T-cell (primary cell): ENCODE measurements around the gene ECSIT. TPM values are rescaled to one million over a fixed set of nuclear protein-coding genes. Genes with fewer than 3 reads are reported as not detected.

Source experiments
- ATAC-seq, 4 experiments: fragments of 200-7000 bp in 3 of 4; fragments of 150-1000 bp in 1 of 4; cut with Tn5 transposase; replicated peaks in 1 of 4; 1 replicate in 3 of 4; 2 replicates in 1 of 4; pipeline ENCODE4 v1.10.0; 2021; ENCODE audit warnings: moderate library complexity in 3 of 4, mild to moderate bottlenecking in 2 of 4, moderate number of reproducible peaks in 1 of 4
- CTCF ChIA-PET, 2 donors: fragments of 300-600 bp; sonication (Branson Sonifier 250); formaldehyde crosslinking; loops; one replicate each; lab custom pipeline; 2022; ENCODE audit warnings: antibody characterized with exemption in 2 of 2; lab: Charles Lee
- POLR2A ChIA-PET, 2 donors: fragments of 300-600 bp; sonication (Branson Sonifier 250); formaldehyde crosslinking; loops; one replicate each; lab custom pipeline; 2022; ENCODE audit warnings: antibody characterized with exemption in 2 of 2; lab: Charles Lee
- DNase-seq, 35 experiments: peaks; one replicate each; pipeline versions ENCODE4 v3.0.0 to v3.0.0-alpha.2; 2013 to 2023
- H3K27ac ChIP-seq: one replicate; pipeline ENCODE4 v1.5.1; 2013; ENCODE audit warnings: low read length
- H3K27me3 ChIP-seq, 2 experiments: replicated peaks in 1 of 2; 1 replicate in 1 of 2; 2 replicates in 1 of 2; pipeline versions ENCODE4 v1.6.1 to v1.7.0; 2013; ENCODE audit warnings: low read length in 1 of 2, mixed read lengths in 1 of 2; ENCODE audit not compliant: control insufficient read depth in 2 of 2, insufficient read depth in 2 of 2; ENCODE audit errors: extremely low read depth in 1 of 2
- H3K36me3 ChIP-seq, 2 donors: 1 replicate in 1 of 2; 2 replicates in 1 of 2; pipeline versions ENCODE4 v1.6.1 to v1.7.0; 2013; ENCODE audit warnings: low read length in 1 of 2; ENCODE audit not compliant: control insufficient read depth in 2 of 2, insufficient read depth in 1 of 2; ENCODE audit errors: extremely low read depth in 1 of 2
- H3K4me1 ChIP-seq, 2 experiments: 1 replicate in 1 of 2; 2 replicates in 1 of 2; pipeline versions ENCODE4 v1.6.1 to v1.7.0; 2013; ENCODE audit warnings: low read length in 2 of 2, mixed read lengths in 1 of 2; ENCODE audit not compliant: insufficient read depth in 2 of 2, control insufficient read depth in 1 of 2; ENCODE audit errors: extremely low read depth in 1 of 2
- H3K4me3 ChIP-seq, 2 donors: 1 replicate in 1 of 2; 2 replicates in 1 of 2; pipeline versions ENCODE4 v1.5.1 to v1.7.0; 2013; ENCODE audit warnings: mild to moderate bottlenecking in 2 of 2, low read length in 1 of 2, moderate library complexity in 1 of 2; ENCODE audit not compliant: control insufficient read depth in 1 of 2; ENCODE audit errors: extremely low read depth in 1 of 2
- H3K9me3 ChIP-seq: 2 replicates; pipeline ENCODE4 v1.7.0; 2013
- H3K27ac Mint-ChIP-seq, 2 donors: one replicate each; pipeline ENCODE4 v1.8.0; 2020 to 2021; ENCODE audit warnings: mild to moderate bottlenecking in 2 of 2, mixed read lengths in 2 of 2
- H3K27me3 Mint-ChIP-seq, 2 donors: one replicate each; pipeline ENCODE4 v1.8.0; 2021 to 2022; ENCODE audit warnings: mixed read lengths in 2 of 2
- H3K36me3 Mint-ChIP-seq: one replicate; pipeline ENCODE4 v1.8.0; 2021; ENCODE audit warnings: mixed read lengths
- H3K4me1 Mint-ChIP-seq, 3 donors: one replicate each; pipeline ENCODE4 v1.8.0; 2020 to 2022; ENCODE audit warnings: mixed read lengths in 3 of 3, mild to moderate bottlenecking in 1 of 3
- H3K4me3 Mint-ChIP-seq, 3 donors: one replicate each; pipeline ENCODE4 v1.8.0; 2020 to 2022; ENCODE audit warnings: mild to moderate bottlenecking in 3 of 3, mixed read lengths in 3 of 3, moderate library complexity in 3 of 3
- H3K9me3 Mint-ChIP-seq, 3 donors: one replicate each; pipeline ENCODE4 v1.8.0; 2020 to 2022; ENCODE audit warnings: mixed read lengths in 3 of 3
- WGBS: methylation state at CpG from one replicate; pipeline ENCODE4 v1.1.5; 2013; ENCODE audit warnings: missing lambda C conversion rate; ENCODE audit not compliant: insufficient coverage; 5-methylcytosine and 5-hydroxymethylcytosine counted together
- total RNA-seq, 35 experiments: library from RNA in 6 of 35; stranded (reverse) in 6 of 35; fragments of 120-200 nt in 1 of 35; gene quantifications; one replicate each; pipeline versions ENCODE4 v1.2.1 to v1.2.4 and lab custom pipeline; 2013 to 2026

ECSIT gene
- total RNA-seq, 5 donors from 2014 or later (not counting 1 experiment from before 2014, with no cell fraction given), result 28.8 to 52.0 (median 48.4) TPM

GRCh38 chr19:11486661-11487503 lies 42.1 kb downstream of the ECSIT start:
- 95% methylated on average over 45 of the region's 45 CpGs for WGBS
- H3K27ac Mint-ChIP-seq, result no peak overlapping the region
- no peak overlapping the region for H3K4me3 ChIP-seq
- H3K4me1 ChIP-seq, result peaks cover 4 to 15% of the 10 kb centered on the region in 2 experiments
- ATAC-seq, result no peak
- CTCF ChIA-PET, result no interaction called here
- H3K4me3 Mint-ChIP-seq, result no peak overlapping the region
- H3K4me1 Mint-ChIP-seq, result peaks cover 7 to 15% (median 13%) of the 10 kb centered on the region in 3 donors
- DNase-seq, result no peak
- POLR2A ChIA-PET, result no interaction called here
- no peak overlapping the region for H3K27ac ChIP-seq
- H3K9me3 ChIP-seq, result no peaks in the 10 kb centered on the region
- no peaks in the 10 kb centered on the region for H3K9me3 Mint-ChIP-seq
- peaks cover under 1 to 11% of the 10 kb centered on the region in 2 donors for H3K27me3 Mint-ChIP-seq
- H3K36me3 Mint-ChIP-seq, result peaks cover 23% of the 10 kb centered on the region
- peaks cover 0 to 17% of the 10 kb centered on the region in 2 experiments for H3K27me3 ChIP-seq
- peaks cover 9 to 15% of the 10 kb centered on the region in 2 donors for H3K36me3 ChIP-seq

- H3K27me3 ChIP-seq, result peaks cover 3 to 29% of the 10 kb centered on the region in 2 experiments
- no peak overlapping the region for H3K4me3 ChIP-seq
- no peak overlapping the region for H3K4me3 Mint-ChIP-seq
- WGBS, result 93% methylated on average over 11 of the region's 13 CpGs
- POLR2A ChIA-PET, result interaction anchor here in 1 of 2 donors (0.6 kb wide), 1 partner anchor 62 kb away, joined by 3 read pairs; no protein-coding TSS in a partner anchor
- DNase-seq, result no peak
- peaks cover 15% of the 10 kb centered on the region for H3K36me3 Mint-ChIP-seq
- H3K27ac ChIP-seq, result no peak overlapping the region
- peaks cover 15 to 24% (median 22%) of the 10 kb centered on the region in 3 donors for H3K4me1 Mint-ChIP-seq
- no peak overlapping the region for H3K27ac Mint-ChIP-seq
- CTCF ChIA-PET, result interaction anchor here (0.5 to 0.6 kb wide), 2 partner anchors 25 to 192 kb away, joined by 4 to 5 read pairs; no protein-coding TSS in a partner anchor
- H3K36me3 ChIP-seq, result peaks cover 9% of the 10 kb centered on the region in 2 donors
- H3K4me1 ChIP-seq, result peaks cover 4 to 26% of the 10 kb centered on the region in 2 experiments
- H3K27me3 Mint-ChIP-seq, result peaks cover 10 to 21% of the 10 kb centered on the region in 2 donors
- no peaks in the 10 kb centered on the region for H3K9me3 Mint-ChIP-seq
- ATAC-seq, result no peak
- no peaks in the 10 kb centered on the region for H3K9me3 ChIP-seq
Observed at GRCh38 chr19:11485245-11485837, 43.6 kb downstream of the ECSIT start.

- Histone ChIP-seq H3K4me1 (peaks cover 6 to 33% of the 10 kb centered on the region in 2 experiments), H3K4me3 (no peak overlapping the region), H3K27ac (no peak overlapping the region), H3K9me3 (no peaks in the 10 kb centered on the region), H3K36me3 (peaks cover 4 to 9% of the 10 kb centered on the region in 2 donors), H3K27me3 (peaks cover 3 to 43% of the 10 kb centered on the region in 2 experiments)
- H3K4me3 Mint-ChIP-seq, result peak overlapping the region in 1 of 3 donors; percentile 71
- peaks cover 19 to 30% (median 29%) of the 10 kb centered on the region in 3 donors for H3K4me1 Mint-ChIP-seq
- DNase-seq (no peak), ATAC-seq (no peak)
- peaks cover 10% of the 10 kb centered on the region for H3K36me3 Mint-ChIP-seq
- H3K9me3 Mint-ChIP-seq, result no peaks in the 10 kb centered on the region
- WGBS, result 93% methylated on average over 51 of the region's 57 CpGs
- no peak overlapping the region for H3K27ac Mint-ChIP-seq
- ChIA-PET POLR2A (no interaction called here), CTCF (interaction anchor here in 1 of 2 donors (0.6 to 2.1 kb wide), 3 partner anchors 15 to 190 kb away, joined by 4 to 26 read pairs (median 5); no protein-coding TSS in a partner anchor)
- peaks cover 17 to 28% of the 10 kb centered on the region in 2 donors for H3K27me3 Mint-ChIP-seq
Observed at GRCh38 chr19:11483366-11484111, 45.4 kb downstream of the ECSIT start.

GRCh38 chr19:11482384-11483050 lies 46.4 kb downstream of the ECSIT start:
- peak; percentile 52 to 95 (median 79) for DNase-seq
- Histone ChIP-seq H3K27me3 (peaks cover 5 to 48% of the 10 kb centered on the region in 2 experiments), H3K4me3 (peak overlapping the region; percentile 14 to 49), H3K9me3 (no peaks in the 10 kb centered on the region), H3K27ac (no peak overlapping the region), H3K4me1 (peaks cover 6 to 33% of the 10 kb centered on the region in 2 experiments), H3K36me3 (peaks cover 4 to 9% of the 10 kb centered on the region in 2 donors)
- Mint-ChIP-seq H3K4me1 (peaks cover 19 to 30% (median 29%) of the 10 kb centered on the region in 3 donors), H3K27me3 (peaks cover 20 to 35% of the 10 kb centered on the region in 2 donors), H3K9me3 (no peaks in the 10 kb centered on the region), H3K27ac (no peak overlapping the region), H3K4me3 (peak overlapping the region; percentile 31 to 71 (median 70)), H3K36me3 (peaks cover 10% of the 10 kb centered on the region)
- peak; percentile 82 to 86 (median 84) for ATAC-seq
- CTCF ChIA-PET, result interaction anchor here (0.5 to 2.1 kb wide), 8 partner anchors 14 to 357 kb away, joined by 3 to 26 read pairs (median 4); partner anchors contain the start of genes ODAD3 (in 1 of the 2) and PRKCSH (in 1 of the 2)
- POLR2A ChIA-PET, result interaction anchor here in 1 of 2 donors (0.6 kb wide), 1 partner anchor 65 kb away, joined by 9 read pairs; no protein-coding TSS in a partner anchor
- under 1% methylated on average over 56 of the region's 58 CpGs for whole genome bisulfite sequencing

GRCh38 chr19:11481534-11482383 lies 47.2 kb downstream of the ECSIT start:
- Histone ChIP-seq H3K27me3 (peaks cover 5 to 48% of the 10 kb centered on the region in 2 experiments), H3K27ac (no peak overlapping the region), H3K9me3 (no peaks in the 10 kb centered on the region), H3K36me3 (peaks cover 4% of the 10 kb centered on the region in 2 donors), H3K4me3 (peak overlapping the region; percentile 12 to 49), H3K4me1 (peaks cover 6 to 33% of the 10 kb centered on the region in 2 experiments)
- CTCF ChIA-PET, result interaction anchor here (0.5 to 2.1 kb wide), 6 partner anchors 23 to 188 kb away, joined by 3 to 26 read pairs (median 6); partner anchors contain the start of genes ODAD3 (in 1 of the 2) and PRKCSH (in 1 of the 2)
- WGBS, result 4% methylated on average over 49 of the region's 50 CpGs
- Mint-ChIP-seq H3K36me3 (peaks cover 10% of the 10 kb centered on the region), H3K4me3 (peak overlapping the region; percentile 31 to 71 (median 70)), H3K9me3 (no peaks in the 10 kb centered on the region), H3K27me3 (peaks cover 20 to 35% of the 10 kb centered on the region in 2 donors), H3K27ac (no peak overlapping the region), H3K4me1 (peaks cover 19 to 30% (median 29%) of the 10 kb centered on the region in 3 donors)
- ATAC-seq, result peak; percentile 61 to 74 (median 65)
- POLR2A ChIA-PET, result interaction anchor here in 1 of 2 donors (0.6 kb wide), 1 partner anchor 1621 kb away, joined by 3 read pairs; no protein-coding TSS in a partner anchor
- peak; percentile 16 to 69 (median 44) for DNase-seq
